C4-2B (cell line): ENCODE results near the gene GPR150.

Experiments used
- ZFX ChIP-seq: fragments of 450-650 bp; IDR thresholded peaks from 2 replicates; pipeline ENCODE4 v1.6.1; 2017
- TF ChIP-seq, protein P1 (sequence below): fragments of 450-650 bp; conservative IDR thresholded peaks from 2 replicates; pipeline ENCODE4 v1.5.1; 2017; ENCODE audit warnings: mild to moderate bottlenecking

GRCh38 chr5:95583992-95584391 lies 35.9 kb upstream of the GPR150 start:
- TF ChIP-seq, protein P1, sequence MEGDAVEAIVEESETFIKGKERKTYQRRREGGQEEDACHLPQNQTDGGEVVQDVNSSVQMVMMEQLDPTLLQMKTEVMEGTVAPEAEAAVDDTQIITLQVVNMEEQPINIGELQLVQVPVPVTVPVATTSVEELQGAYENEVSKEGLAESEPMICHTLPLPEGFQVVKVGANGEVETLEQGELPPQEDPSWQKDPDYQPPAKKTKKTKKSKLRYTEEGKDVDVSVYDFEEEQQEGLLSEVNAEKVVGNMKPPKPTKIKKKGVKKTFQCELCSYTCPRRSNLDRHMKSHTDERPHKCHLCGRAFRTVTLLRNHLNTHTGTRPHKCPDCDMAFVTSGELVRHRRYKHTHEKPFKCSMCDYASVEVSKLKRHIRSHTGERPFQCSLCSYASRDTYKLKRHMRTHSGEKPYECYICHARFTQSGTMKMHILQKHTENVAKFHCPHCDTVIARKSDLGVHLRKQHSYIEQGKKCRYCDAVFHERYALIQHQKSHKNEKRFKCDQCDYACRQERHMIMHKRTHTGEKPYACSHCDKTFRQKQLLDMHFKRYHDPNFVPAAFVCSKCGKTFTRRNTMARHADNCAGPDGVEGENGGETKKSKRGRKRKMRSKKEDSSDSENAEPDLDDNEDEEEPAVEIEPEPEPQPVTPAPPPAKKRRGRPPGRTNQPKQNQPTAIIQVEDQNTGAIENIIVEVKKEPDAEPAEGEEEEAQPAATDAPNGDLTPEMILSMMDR: no peak
- TF ChIP-seq ZFX: no peak
